NCI-H1417 treated with DMSO at 0.1 percent for 48 hours (cell line): ENCODE measurements around the gene AKAP3.

Experiments used
- DNase-seq: peaks from one replicate; lab custom pipeline; 2025; lab: John Stamatoyannopoulos, UW

Gene AKAP3

GRCh38 chr12:4648501-4649357, at the start of gene AKAP3, which contains the start of gene NDUFA9:
Gene AKAP3 (minus strand): TSS chr12:4649051. CDS start chr12:4638196, 10,855 bp downstream.
Gene NDUFA9 (plus strand): TSS chr12:4649114. CDS start chr12:4649127, 13 bp downstream.
- DNase-seq, result peak; percentile 44

DNA sequence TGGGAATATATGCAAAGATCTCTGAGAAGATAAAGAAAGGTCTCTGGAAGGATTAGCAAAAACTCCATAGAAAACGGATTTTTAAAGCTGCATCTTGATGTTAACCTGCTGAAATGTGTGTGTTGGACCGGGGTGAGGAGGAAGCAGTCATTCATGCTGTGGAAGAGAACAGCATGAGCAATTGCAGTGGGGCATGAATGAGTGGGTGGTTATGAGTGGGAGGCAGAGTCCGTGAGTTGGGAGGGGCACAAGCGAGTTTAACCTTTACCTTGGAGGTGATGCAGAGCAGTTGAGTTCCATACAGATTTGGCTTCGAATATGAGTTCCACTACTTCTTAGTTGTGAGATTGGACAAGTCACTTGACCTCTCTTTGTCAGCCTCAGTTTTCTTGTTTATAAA, 41.9 kb upstream of the AKAP3 start:
- no peak for DNase-seq

- DNase-seq, result no peak
Observed at GRCh38 chr12:4685317-4685716, 36.5 kb upstream of the AKAP3 start.

GRCh38 chr12:4681732-4682131, 32.9 kb upstream of the AKAP3 start:
- DNase-seq, result no peak

- no peak for DNase-seq
Observed at GRCh38 chr12:4679711-4680110, 30.9 kb upstream of the AKAP3 start.

DNA sequence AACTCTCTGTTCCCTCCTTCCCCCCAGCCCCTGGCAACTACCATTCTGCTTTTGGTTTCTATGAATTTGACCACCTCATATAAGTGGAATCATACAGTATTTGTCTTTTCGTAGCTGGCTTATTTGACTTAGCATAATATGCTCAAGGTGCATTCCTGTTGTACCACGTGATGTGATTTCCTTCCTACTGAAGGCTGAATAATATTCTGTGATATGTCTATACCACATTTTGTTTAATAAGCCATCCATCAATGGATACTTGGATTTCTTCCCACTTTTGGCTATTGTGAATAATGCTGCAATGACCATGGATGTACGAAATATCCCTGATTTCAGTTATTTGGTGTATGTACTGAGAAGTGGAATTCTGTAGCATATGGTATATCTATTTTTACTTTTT, 16.4 kb upstream of the AKAP3 start:
- no peak for DNase-seq

DNA sequence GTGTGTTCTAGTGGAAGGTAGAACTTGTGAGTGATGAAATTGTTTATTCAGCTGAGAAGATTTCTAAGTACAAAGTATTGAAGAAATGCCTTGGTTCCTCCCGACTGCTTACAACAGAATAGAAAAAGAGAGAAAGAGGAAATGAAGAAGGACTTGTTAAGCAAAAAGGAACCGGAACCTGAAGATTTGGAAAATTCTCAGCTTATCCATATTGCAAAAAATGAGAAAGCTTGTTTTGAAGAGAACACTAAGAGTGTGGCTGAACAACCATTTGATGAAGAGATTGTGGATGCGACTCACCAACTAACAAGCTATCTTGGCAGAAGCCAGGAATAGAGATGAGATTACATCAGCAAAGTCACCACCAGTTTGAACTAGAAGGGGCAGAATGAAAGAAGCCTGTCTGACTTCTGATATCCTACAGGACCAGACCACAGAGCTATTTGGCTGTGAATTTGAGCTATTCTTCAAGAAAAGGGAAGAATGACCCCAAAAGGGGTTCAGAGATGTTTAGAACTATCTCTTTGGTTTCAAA, 15.2 kb upstream of the AKAP3 start:
- no peak for DNase-seq

- no peak for DNase-seq
Observed at GRCh38 chr12:4653691-4654090, 4.8 kb upstream of the AKAP3 start.

GRCh38 chr12:4653257-4653656, 4.4 kb upstream of the AKAP3 start:
- no peak for DNase-seq

DNA sequence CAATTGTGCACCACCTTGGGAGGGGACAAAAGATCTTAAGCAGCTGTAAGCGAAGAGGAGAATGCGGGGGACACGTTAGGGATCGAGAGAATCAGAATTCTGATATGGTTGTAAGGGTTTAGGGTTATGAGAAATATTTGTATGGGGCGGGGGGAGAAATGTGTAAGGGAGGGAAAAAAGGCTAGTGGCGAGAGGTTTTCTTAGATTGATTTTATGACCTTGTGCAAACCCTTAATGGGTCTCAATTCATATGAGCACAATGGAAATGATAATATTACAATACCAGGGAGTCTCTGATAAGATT, 459 bp upstream of the AKAP3 start:
- no peak for DNase-seq

DNA sequence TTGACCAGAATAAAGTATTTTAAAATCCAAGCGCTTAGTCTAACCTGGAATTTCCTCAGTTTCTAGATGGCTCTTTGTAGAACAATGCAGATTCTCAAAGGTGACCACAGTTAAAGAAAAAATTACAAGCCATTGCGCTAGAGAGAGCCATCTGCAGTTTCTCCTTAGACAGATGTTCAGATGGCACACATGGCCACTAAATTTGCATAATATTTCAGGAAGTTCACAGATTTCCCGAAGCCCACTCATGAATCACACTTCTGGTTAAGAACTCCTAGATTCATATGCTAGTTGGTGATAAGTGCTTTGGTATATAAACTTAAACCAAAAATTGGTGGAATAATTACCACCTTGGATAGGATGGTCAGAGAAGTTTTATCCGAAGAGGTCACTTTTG, 749 bp downstream of the AKAP3 start:
- no peak for DNase-seq

DNA sequence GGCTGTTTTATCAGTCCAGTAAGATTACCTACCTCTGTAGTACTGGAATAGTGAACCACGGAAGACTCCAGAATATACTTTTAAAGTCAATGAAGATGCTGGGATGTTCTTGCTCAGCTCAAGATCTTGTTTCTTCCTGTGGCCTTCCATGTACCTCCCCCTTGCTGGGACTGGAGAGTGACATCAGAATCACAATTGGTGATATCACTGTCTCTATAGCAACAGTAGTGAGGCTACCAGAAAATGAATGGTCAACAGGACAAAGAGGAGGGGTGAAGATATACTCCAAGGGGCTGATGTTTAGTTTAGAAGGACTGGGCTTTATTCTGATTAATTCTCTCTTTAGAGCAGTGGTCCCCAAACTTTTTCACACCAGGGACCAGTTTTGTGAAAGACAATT, 3.8 kb downstream of the AKAP3 start:
- DNase-seq, result no peak

DNA sequence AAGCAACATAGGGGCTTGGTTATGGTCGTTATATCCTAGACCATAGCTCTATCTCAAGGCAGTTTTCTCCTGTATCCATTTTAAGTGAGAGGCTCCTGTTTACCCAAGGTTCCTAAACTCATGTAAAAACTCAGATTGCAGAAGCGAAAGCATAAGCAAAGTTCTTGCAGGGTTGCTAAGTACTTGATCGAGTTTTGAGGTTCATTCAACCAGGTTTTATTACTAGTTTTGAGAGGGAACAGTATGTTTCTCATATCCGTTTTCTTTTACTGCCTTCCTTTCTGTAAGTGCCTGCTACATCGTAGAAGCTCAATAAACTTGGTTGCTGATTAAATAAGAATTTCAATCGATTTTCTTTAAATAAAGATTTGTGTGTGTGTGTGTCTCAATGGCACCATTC, 5.1 kb downstream of the AKAP3 start:
- DNase-seq, result no peak

- no peak for DNase-seq
Observed at GRCh38 chr12:4630262-4630661, 18.6 kb downstream of the AKAP3 start.

- DNase-seq, result no peak
Observed at GRCh38 chr12:4628406-4628805, 20.4 kb downstream of the AKAP3 start.

- no peak for DNase-seq
Observed at GRCh38 chr12:4626543-4626942, 22.3 kb downstream of the AKAP3 start.

DNA sequence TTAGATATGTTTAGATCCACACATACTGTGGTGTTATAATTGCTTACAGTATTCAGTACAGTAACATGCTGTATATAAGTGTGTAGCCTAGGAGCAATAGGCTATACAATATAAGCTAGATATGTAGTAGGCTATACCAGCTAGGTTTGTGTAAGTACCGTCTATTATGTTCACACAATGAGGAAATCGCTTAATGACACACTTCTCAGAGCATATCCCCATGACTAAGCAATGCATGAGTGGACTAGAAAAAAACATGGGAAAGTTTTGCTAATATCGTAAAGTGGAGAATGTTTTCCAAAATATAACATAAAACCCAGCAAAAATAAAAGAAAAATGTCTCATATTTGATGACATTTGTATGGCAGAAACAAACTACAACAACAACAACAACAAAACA, 27.3 kb downstream of the AKAP3 start:
- DNase-seq, result no peak

DNA sequence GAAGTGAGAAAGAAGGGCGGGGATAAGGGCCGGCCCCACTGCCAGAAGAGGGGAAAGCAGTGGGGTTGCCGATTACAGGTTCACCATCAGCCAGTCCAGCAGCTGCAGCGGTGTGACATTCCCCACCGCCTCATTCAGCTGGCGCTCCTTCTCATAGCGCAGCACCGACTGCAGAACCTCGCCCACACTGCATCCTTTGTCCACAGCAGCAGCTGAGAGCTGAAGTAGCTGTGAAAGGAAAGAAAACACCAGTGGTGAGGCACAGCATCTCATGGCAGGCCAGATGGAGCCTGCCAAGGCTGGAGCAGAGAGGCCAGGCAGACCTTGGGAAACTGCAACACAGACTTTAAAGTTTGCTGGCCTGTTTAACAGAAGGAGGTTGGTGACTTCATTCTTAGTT, 33.2 kb downstream of the AKAP3 start:
- DNase-seq, result no peak

DNA sequence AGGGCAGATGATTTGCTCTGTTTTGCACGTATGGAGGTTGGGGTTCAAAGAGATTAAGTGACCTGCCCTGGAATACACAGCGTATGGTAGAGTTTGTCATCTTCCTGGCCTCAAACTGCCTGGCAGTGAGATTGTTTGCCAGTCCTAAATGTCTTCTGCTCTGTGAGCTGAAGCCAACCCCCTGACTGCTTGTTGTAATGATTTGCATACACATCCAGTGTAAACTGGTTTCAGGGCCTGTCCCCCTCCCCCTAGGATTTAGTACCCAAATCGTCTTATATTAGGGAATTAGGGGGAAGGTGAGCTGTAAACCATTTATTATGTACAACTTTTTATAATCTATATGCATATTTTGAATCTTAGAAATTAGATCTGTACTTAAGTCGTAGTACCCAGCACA, 38.4 kb downstream of the AKAP3 start:
- DNase-seq, result no peak

DNA sequence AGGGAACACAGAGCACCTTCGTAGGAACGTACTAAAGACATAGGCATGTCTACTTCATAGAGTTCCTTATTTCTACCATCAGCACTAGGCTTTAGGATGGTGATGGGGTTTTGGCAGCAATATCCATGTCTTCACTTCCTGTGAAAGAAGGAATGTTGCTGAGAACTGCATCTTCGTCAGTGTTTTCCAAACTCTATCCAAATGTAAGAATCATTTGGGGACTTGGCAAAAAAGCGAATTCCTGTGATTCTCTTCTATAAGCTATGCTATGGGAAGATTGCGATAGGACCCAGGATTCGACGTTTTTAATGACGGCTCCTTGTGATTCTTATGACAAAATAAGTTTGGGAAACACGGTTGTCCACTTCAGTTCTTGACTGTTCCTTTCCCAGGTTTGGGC, 39.8 kb downstream of the AKAP3 start:
- no peak for DNase-seq

DNA sequence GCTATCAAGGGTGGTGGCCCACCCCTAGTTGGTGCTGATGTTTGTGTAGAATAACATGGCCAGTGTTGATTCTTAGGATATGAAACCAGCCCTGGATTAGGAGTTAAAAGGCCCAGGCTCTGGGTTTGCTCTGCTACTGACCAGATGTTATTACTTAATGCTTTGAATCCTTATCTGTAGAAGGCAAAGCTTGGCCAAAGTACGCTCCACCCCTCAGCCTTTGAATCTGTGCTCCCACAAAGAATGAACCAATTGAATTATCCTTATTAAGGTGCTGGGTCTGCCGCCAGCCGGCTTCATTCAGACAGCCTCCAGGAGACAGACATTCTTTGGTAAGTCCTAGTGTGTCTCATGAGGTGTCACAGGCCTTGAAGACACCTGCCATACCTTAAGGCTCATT, 41.8 kb downstream of the AKAP3 start:
- no peak for DNase-seq

DNA sequence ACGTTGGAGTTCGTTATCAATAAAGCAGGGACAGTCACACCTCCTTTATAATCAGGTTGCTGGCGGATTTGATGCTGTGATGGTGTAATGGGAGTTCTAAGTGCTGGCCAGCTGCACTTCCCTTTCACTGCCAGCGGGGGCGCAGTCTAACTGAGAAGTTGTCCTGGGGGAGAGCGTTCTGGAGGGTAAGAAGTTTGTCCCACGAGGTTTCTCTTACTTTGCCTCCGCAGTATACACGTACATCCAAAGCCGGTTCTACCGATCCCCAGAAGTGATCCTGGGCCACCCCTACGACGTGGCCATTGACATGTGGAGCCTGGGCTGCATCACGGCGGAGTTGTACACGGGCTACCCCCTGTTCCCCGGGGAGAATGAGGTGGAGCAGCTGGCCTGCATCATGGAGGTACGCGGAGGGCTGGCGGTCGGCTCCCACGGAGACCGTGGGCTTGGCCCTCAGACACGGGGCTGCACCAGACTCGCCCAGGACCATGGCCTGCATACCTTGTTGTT, 44.1 kb downstream of the AKAP3 start:
- peak; percentile 83 for DNase-seq

DNA sequence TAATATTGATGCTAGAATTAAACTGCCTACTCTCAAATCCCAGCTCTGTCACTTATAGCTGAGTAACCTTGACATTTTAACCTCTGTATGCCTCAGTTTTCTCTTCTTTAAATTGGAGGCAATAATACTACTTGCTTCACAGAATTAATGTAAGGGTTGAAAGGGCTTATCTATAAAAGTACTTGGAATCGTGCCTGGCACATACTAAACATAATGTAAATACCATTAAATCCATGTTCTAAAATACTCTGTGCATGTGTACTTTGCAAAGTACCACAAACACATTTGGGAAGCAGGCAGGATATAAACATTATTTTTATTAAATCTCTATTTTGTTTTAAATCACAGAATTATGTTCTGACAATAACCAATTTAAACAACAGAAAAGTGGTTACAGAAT, 44.9 kb downstream of the AKAP3 start:
- no peak for DNase-seq

- no peak for DNase-seq
Observed at GRCh38 chr12:4603421-4603820, 45.4 kb downstream of the AKAP3 start.
